Measurements from ENCODE around the gene TNRC6A. TPM values are rescaled to one million over a fixed set of nuclear protein-coding genes. Genes with fewer than 3 reads are reported as not detected.

The TNRC6A gene
- total and polyA plus RNA-seq, 4 donors = 9.3 to 42.3 (median 22.9) TPM

DNA sequence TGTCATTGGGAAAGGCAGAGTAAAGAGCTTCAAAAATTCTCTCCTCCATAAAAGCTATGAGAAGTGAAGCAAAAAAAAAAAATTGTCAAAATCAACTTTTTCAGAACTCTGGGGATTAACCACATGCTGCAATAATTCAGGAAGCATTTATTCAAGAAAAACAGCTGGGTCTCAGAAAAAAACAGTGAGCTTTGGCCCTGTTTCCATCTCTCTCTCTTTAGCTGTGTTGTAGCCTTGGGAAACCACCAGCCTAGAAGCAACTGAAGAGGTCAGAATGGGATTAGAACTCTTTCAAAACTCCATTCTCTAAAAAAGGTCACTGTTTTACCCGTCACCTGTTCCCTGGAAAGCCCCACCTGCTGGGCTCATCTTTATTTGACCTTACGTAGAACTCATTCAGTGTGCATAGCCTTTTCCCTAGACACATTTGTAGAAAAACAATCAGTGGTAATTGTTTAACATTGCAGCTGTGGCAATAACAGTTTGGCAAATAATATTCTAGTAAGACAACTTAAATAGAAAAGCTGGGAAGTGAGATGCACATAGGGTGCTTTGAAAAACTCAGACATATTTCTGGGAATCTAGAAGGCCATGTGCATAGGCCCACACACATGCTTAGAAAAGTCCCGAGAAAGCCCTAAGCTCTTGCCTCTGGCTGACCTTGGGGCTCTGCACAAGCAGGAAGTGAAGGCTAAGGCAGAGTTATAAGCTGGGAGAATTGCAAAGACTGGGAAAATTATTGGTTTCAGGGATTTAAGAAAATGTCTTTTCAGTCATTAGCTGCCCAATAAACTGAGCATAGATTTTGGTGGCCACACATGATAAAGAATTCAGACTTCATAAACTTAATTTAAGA, 134.4 kb downstream of the TNRC6A start:
- 82% methylated on average over 3 of the region's 3 CpGs for WGBS
- no peak overlapping the region for H3K9ac ChIP-seq (ENCODE audit: low read depth in 1 of 2, low read length in 2 of 2)
- peaks cover 0 to 3% (median 0%) of the 10 kb centered on the region in 4 donors for H3K4me1 ChIP-seq (ENCODE audit: control insufficient read depth in 4 of 4, insufficient read depth in 4 of 4, low read length in 3 of 4)
- no peaks in the 10 kb centered on the region for H3K36me3 ChIP-seq (ENCODE audit: control insufficient read depth in 4 of 4, insufficient read depth in 3 of 4, low read depth in 1 of 4, low read length in 3 of 4)
- H3K27ac ChIP-seq (ENCODE audit: low read depth in 1 of 2, low read length in 2 of 2) = no peak overlapping the region
- H3K27me3 ChIP-seq (ENCODE audit: control insufficient read depth in 4 of 4, insufficient read depth in 4 of 4, low read length in 3 of 4) = no peaks in the 10 kb centered on the region
- DNase-seq (ENCODE audit: low spot score) = no peak
- H3K9me3 ChIP-seq (ENCODE audit: control insufficient read depth in 4 of 4, low read length in 3 of 4) = peaks cover 0 to 3% (median under 1%) of the 10 kb centered on the region in 4 donors
- no peak overlapping the region for H3K4me3 ChIP-seq (ENCODE audit: low read depth in 1 of 3, low read length in 3 of 3)
- TF ChIP-seq, protein P1, sequence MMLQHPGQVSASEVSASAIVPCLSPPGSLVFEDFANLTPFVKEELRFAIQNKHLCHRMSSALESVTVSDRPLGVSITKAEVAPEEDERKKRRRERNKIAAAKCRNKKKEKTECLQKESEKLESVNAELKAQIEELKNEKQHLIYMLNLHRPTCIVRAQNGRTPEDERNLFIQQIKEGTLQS (IDR thresholded peaks at IDR 0.05) = no peak
- TF ChIP-seq RXRA (IDR thresholded peaks at IDR 0.05) (peak in 1 of 2 donors; percentile 10), TAF1 (conservative IDR thresholded peaks at IDR 0.05) (no peak), FOXA1 (IDR thresholded peaks at IDR 0.05) (no peak), FOXA2 (IDR thresholded peaks at IDR 0.05) (no peak), JUND (IDR thresholded peaks at IDR 0.05) (no peak), ZBTB33 (IDR thresholded peaks at IDR 0.05) (no peak)

- Histone ChIP-seq H3K4me3 (ENCODE audit: low read depth in 1 of 3, low read length in 3 of 3) (no peak overlapping the region), H3K9ac (ENCODE audit: low read depth in 1 of 2, low read length in 2 of 2) (no peak overlapping the region), H3K9me3 (ENCODE audit: control insufficient read depth in 4 of 4, low read length in 3 of 4) (peaks cover 0 to 2% (median under 1%) of the 10 kb centered on the region in 4 donors), H3K36me3 (ENCODE audit: control insufficient read depth in 4 of 4, insufficient read depth in 3 of 4, low read depth in 1 of 4, low read length in 3 of 4) (no peaks in the 10 kb centered on the region), H3K4me1 (ENCODE audit: control insufficient read depth in 4 of 4, insufficient read depth in 4 of 4, low read length in 3 of 4) (no peaks in the 10 kb centered on the region), H3K27ac (ENCODE audit: low read depth in 1 of 2, low read length in 2 of 2) (no peak overlapping the region), H3K27me3 (ENCODE audit: control insufficient read depth in 4 of 4, insufficient read depth in 4 of 4, low read length in 3 of 4) (no peaks in the 10 kb centered on the region)
- no peak for DNase-seq (ENCODE audit: low spot score)
- 87% methylated on average over 8 of the region's 8 CpGs for WGBS
- TF ChIP-seq RXRA (IDR thresholded peaks at IDR 0.05) (no peak), HNF4G (IDR thresholded peaks at IDR 0.05) (no peak), CTCF (IDR thresholded peaks at IDR 0.05; ENCODE audit: low read depth, low read length, missing input control) (no peak), FOXA2 (IDR thresholded peaks at IDR 0.05) (no peak), MAX (IDR thresholded peaks at IDR 0.05) (no peak), SP1 (IDR thresholded peaks at IDR 0.05) (no peak), YY1 (IDR thresholded peaks at IDR 0.05) (no peak), GABPA (IDR thresholded peaks at IDR 0.05 in 1 of 2, conservative IDR thresholded peaks at IDR 0.05 in 1 of 2) (no peak), HNF4A (conservative IDR thresholded peaks at IDR 0.05) (no peak), RAD21 (IDR thresholded peaks at IDR 0.05) (no peak), TAF1 (conservative IDR thresholded peaks at IDR 0.05) (no peak)
- TF ChIP-seq, protein P1 (IDR thresholded peaks at IDR 0.05) = no peak
Measured at GRCh38 chr16:24869033-24869432, 139.6 kb downstream of the TNRC6A start.

Measured in liver (tissue), 9 donors.